ENCODE measurements around the gene WIZ.

DNA sequence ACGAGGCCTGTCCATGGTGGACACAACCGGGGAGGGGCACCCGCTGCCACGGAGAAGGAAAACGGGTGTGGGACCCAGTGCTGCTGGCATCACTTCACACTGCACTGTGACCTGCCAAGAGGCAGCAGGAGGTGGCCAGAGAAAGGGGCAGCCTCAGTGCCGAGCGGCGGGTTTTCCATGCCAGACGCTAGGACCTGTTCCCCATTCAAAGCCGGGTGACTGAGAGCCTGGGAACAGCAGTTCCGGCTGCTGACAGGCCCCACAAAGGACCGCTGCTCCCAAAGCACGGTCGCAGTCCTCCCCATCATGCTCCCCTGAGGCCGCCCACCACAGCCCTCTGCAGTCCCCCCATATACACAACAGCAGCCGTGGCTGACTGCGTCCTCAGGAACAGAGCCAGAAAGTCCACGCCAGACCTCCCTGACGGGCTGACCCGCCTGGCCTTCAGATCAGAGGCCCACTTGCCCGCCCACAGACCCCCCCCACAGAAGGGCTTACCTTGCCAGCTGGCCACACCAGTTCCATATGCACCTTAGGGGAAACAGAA, 75.6 kb downstream of the WIZ start:
- TF ChIP-seq EP300 (IDR thresholded peaks at IDR 0.05) (no peak), POLR2AphosphoS5 (IDR thresholded peaks at IDR 0.05) (no peak), POLR2A (IDR thresholded peaks at IDR 0.05) (no peak)

All from gastroesophageal sphincter (tissue), 2 donors.